ENCODE results near the gene HECA.

DNA sequence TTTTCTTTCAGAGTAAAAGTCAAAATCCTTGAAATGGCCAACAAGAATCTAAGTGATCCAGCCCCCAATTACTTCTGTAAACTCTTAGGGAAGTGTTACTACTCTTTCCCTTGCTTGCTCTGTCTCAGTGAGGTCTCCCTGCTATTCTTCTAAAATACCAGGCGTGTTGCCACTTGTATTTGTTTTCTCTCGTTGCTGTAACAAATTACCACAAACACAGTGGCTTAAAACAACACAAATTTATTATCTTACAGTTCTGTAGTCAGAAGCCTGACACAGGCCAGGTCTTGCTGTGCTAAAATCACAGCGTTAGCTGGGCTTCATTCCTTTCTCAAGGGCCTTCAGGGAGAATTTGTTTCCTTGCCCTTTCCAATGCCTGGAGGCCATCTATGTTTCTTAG lies 59.9 kb downstream of the HECA start:
- TF ChIP-seq, protein P1, sequence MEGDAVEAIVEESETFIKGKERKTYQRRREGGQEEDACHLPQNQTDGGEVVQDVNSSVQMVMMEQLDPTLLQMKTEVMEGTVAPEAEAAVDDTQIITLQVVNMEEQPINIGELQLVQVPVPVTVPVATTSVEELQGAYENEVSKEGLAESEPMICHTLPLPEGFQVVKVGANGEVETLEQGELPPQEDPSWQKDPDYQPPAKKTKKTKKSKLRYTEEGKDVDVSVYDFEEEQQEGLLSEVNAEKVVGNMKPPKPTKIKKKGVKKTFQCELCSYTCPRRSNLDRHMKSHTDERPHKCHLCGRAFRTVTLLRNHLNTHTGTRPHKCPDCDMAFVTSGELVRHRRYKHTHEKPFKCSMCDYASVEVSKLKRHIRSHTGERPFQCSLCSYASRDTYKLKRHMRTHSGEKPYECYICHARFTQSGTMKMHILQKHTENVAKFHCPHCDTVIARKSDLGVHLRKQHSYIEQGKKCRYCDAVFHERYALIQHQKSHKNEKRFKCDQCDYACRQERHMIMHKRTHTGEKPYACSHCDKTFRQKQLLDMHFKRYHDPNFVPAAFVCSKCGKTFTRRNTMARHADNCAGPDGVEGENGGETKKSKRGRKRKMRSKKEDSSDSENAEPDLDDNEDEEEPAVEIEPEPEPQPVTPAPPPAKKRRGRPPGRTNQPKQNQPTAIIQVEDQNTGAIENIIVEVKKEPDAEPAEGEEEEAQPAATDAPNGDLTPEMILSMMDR (IDR thresholded peaks at IDR 0.05) = no peak
- TF ChIP-seq POLR2A (IDR thresholded peaks at IDR 0.05) (no peak), POLR2AphosphoS5 (IDR thresholded peaks at IDR 0.05) (no peak)
